ENCODE measurements around the gene RPGR. TPM values are rescaled to one million over a fixed set of nuclear protein-coding genes. Genes with fewer than 3 reads are reported as not detected.

Gene RPGR
- total RNA-seq, 1 donor from 2014 or later, result 12.1 TPM

- peak overlapping the region; percentile 80 for H3K27ac Mint-ChIP-seq
- H3K36me3 Mint-ChIP-seq, result peaks cover 5% of the 10 kb centered on the region
- H3K9me3 Mint-ChIP-seq, result peaks cover 45% of the 10 kb centered on the region
- H3K4me1 Mint-ChIP-seq, result peaks cover 3% of the 10 kb centered on the region
- no peak for DNase-seq (ENCODE audit: low spot score in 2 of 2, unreplicated experiment in 2 of 2)
- TF ChIP-seq CTCF (IDR thresholded peaks at IDR 0.05; ENCODE audit: unreplicated experiment), result no peak
- H3K27me3 Mint-ChIP-seq (ENCODE audit: low read depth), result no peaks in the 10 kb centered on the region
- no peak overlapping the region for H3K4me3 Mint-ChIP-seq
These were observed 64.3 kb downstream of the RPGR start for GRCh38 chrX:38262715-38263620.

GRCh38 chrX:38260231-38260630, 67.1 kb downstream of the RPGR start:
- no peak for TF ChIP-seq CTCF (IDR thresholded peaks at IDR 0.05; ENCODE audit: unreplicated experiment)
- Mint-ChIP-seq H3K27me3 (ENCODE audit: low read depth) (no peaks in the 10 kb centered on the region), H3K36me3 (peaks cover 5% of the 10 kb centered on the region), H3K27ac (no peak overlapping the region), H3K4me3 (no peak overlapping the region), H3K9me3 (peaks cover 36% of the 10 kb centered on the region), H3K4me1 (peaks cover 3% of the 10 kb centered on the region)
- no peak for DNase-seq (ENCODE audit: low spot score in 2 of 2, unreplicated experiment in 2 of 2)

GRCh38 chrX:38256019-38256418, 71.3 kb downstream of the RPGR start:
- Mint-ChIP-seq H3K36me3 (peaks cover 5% of the 10 kb centered on the region), H3K9me3 (peaks cover 48% of the 10 kb centered on the region), H3K4me3 (no peak overlapping the region), H3K4me1 (no peaks in the 10 kb centered on the region), H3K27ac (no peak overlapping the region), H3K27me3 (ENCODE audit: low read depth) (no peaks in the 10 kb centered on the region)
- DNase-seq (ENCODE audit: low spot score in 2 of 2, unreplicated experiment in 2 of 2), result no peak
- no peak for TF ChIP-seq CTCF (IDR thresholded peaks at IDR 0.05; ENCODE audit: unreplicated experiment)

GRCh38 chrX:38249965-38250364, 77.3 kb downstream of the RPGR start:
- no peak overlapping the region for H3K27ac Mint-ChIP-seq
- H3K9me3 Mint-ChIP-seq, result peaks cover 32% of the 10 kb centered on the region
- no peak for TF ChIP-seq CTCF (IDR thresholded peaks at IDR 0.05; ENCODE audit: unreplicated experiment)
- peaks cover 3% of the 10 kb centered on the region for H3K4me1 Mint-ChIP-seq
- H3K36me3 Mint-ChIP-seq, result no peaks in the 10 kb centered on the region
- DNase-seq (ENCODE audit: low spot score in 2 of 2, unreplicated experiment in 2 of 2), result no peak
- no peak overlapping the region for H3K4me3 Mint-ChIP-seq
- no peaks in the 10 kb centered on the region for H3K27me3 Mint-ChIP-seq (ENCODE audit: low read depth)

GRCh38 chrX:38247051-38247450, 80.3 kb downstream of the RPGR start:
- H3K27me3 Mint-ChIP-seq (ENCODE audit: low read depth), result no peaks in the 10 kb centered on the region
- TF ChIP-seq CTCF (IDR thresholded peaks at IDR 0.05; ENCODE audit: unreplicated experiment), result no peak
- no peak for DNase-seq (ENCODE audit: low spot score in 2 of 2, unreplicated experiment in 2 of 2)
- no peak overlapping the region for H3K4me3 Mint-ChIP-seq
- H3K4me1 Mint-ChIP-seq, result peaks cover 3% of the 10 kb centered on the region
- H3K9me3 Mint-ChIP-seq, result peaks cover 16% of the 10 kb centered on the region
- no peaks in the 10 kb centered on the region for H3K36me3 Mint-ChIP-seq
- no peak overlapping the region for H3K27ac Mint-ChIP-seq
